Vagina (tissue), 2 donors: Measurements from ENCODE around the gene USP12. TPM values are rescaled to one million over a fixed set of nuclear protein-coding genes. Genes with fewer than 3 reads are reported as not detected.

Source experiments
- DNase-seq, 2 donors: peaks; one replicate each; pipeline ENCODE4 v3.0.0-alpha.2; 2017; ENCODE audit errors: extremely low spot score in 2 of 2
- H3K27ac ChIP-seq: fragments of 200-600 bp; sonication (generic); one replicate; pipeline ENCODE4 v1.5.1; 2019
- H3K27me3 ChIP-seq: fragments of 200-600 bp; sonication (generic); one replicate; pipeline ENCODE4 v1.5.1; 2019
- H3K36me3 ChIP-seq, 2 donors: fragments of 200-600 bp; sonication (generic); one replicate each; pipeline ENCODE4 v1.5.1; 2017 to 2019
- H3K4me1 ChIP-seq: fragments of 200-600 bp; sonication (generic); one replicate; pipeline ENCODE4 v1.5.1; 2019
- H3K4me3 ChIP-seq, 2 donors: fragments of 200-600 bp; sonication (generic); 1 replicate in 1 of 2; 2 replicates in 1 of 2; pipeline ENCODE4 v1.5.1; 2016 to 2019
- H3K9me3 ChIP-seq: fragments of 200-600 bp; sonication (generic); one replicate; pipeline ENCODE4 v1.5.1; 2019
- CTCF ChIP-seq, 3 experiments: fragments of 450-650 bp in 2 of 3; fragments of 200-600 bp in 1 of 3; sonication (generic) in 1 of 3; IDR thresholded peaks; one replicate each; pipeline ENCODE4 v1.5.1; 2017 to 2019; ENCODE audit warnings: antibody characterized with exemption in 3 of 3, mild to moderate bottlenecking in 2 of 3, moderate library complexity in 2 of 3
- POLR2A ChIP-seq, 2 donors: fragments of 450-650 bp; IDR thresholded peaks; one replicate each; pipeline ENCODE4 v1.6.1; 2017; ENCODE audit warnings: antibody characterized with exemption in 2 of 2, mild to moderate bottlenecking in 2 of 2, moderate library complexity in 2 of 2
- POLR2AphosphoS5 ChIP-seq, 2 donors: sonication (generic); formaldehyde crosslinking; IDR thresholded peaks; one replicate each; pipeline ENCODE4 v1.9.0; 2017; ENCODE audit warnings: antibody characterized with exemption in 2 of 2, mild to moderate bottlenecking in 2 of 2, low read depth in 1 of 2; ENCODE audit not compliant: insufficient read depth in 1 of 2
- intact Hi-C: fragments of 100-400 bp; cut with DNase I; formaldehyde crosslinking; loops from one replicate; pipeline ENCODE4 v1.15.1; 2023
- total RNA-seq: library from RNA; depleted of rRNA; stranded (reverse); fragments of >200 nt; gene quantifications from one replicate; pipeline ENCODE4 v1.2.3, GENCODE V29; 2016

The USP12 gene
- total RNA-seq, 1 donor from 2014 or later = 20.9 TPM

- Histone ChIP-seq H3K27me3 (no peaks in the 10 kb centered on the region), H3K36me3 (peaks cover 0 to 11% of the 10 kb centered on the region in 2 donors), H3K4me3 (no peak overlapping the region), H3K27ac (no peak overlapping the region), H3K4me1 (no peaks in the 10 kb centered on the region), H3K9me3 (no peaks in the 10 kb centered on the region)
- no peak for DNase-seq
- TF ChIP-seq CTCF (IDR thresholded peaks at IDR 0.05) = no peak
- no peak for TF ChIP-seq POLR2AphosphoS5 (IDR thresholded peaks at IDR 0.05; ENCODE audit: insufficient read depth in 1 of 2, low read depth in 1 of 2)
- no peak for TF ChIP-seq POLR2A (IDR thresholded peaks at IDR 0.05)
- intact Hi-C loops = no loop called here
Measured at GRCh38 chr13:27104606-27105005, 67.0 kb downstream of the USP12 start.

GRCh38 chr13:27101847-27102246 lies 69.8 kb downstream of the USP12 start:
- no peaks in the 10 kb centered on the region for H3K9me3 ChIP-seq
- peaks cover 0 to 11% of the 10 kb centered on the region in 2 donors for H3K36me3 ChIP-seq
- no peak overlapping the region for H3K4me3 ChIP-seq
- H3K27ac ChIP-seq = no peak overlapping the region
- TF ChIP-seq CTCF (IDR thresholded peaks at IDR 0.05) (no peak), POLR2A (IDR thresholded peaks at IDR 0.05) (no peak), POLR2AphosphoS5 (IDR thresholded peaks at IDR 0.05; ENCODE audit: insufficient read depth in 1 of 2, low read depth in 1 of 2) (no peak)
- no peaks in the 10 kb centered on the region for H3K4me1 ChIP-seq
- no peaks in the 10 kb centered on the region for H3K27me3 ChIP-seq
- intact Hi-C loops = no loop called here
- no peak for DNase-seq

GRCh38 chr13:27101289-27101688 lies 70.3 kb downstream of the USP12 start:
- intact Hi-C loops = no loop called here

GRCh38 chr13:27097691-27098090 lies 73.9 kb downstream of the USP12 start:
- DNase-seq = no peak
- TF ChIP-seq CTCF (IDR thresholded peaks at IDR 0.05) (no peak), POLR2AphosphoS5 (IDR thresholded peaks at IDR 0.05; ENCODE audit: insufficient read depth in 1 of 2, low read depth in 1 of 2) (no peak), POLR2A (IDR thresholded peaks at IDR 0.05) (no peak)
- H3K4me1 ChIP-seq = no peaks in the 10 kb centered on the region
- H3K4me3 ChIP-seq = no peak overlapping the region
- no peaks in the 10 kb centered on the region for H3K9me3 ChIP-seq
- no peaks in the 10 kb centered on the region for H3K27me3 ChIP-seq
- intact Hi-C loops = no loop called here
- H3K27ac ChIP-seq = no peak overlapping the region
- no peaks in the 10 kb centered on the region for H3K36me3 ChIP-seq

More at GRCh38 chr13:27101289-27101688, 70.3 kb downstream of the USP12 start:
- H3K9me3 ChIP-seq = no peaks in the 10 kb centered on the region
- TF ChIP-seq POLR2AphosphoS5 (IDR thresholded peaks at IDR 0.05; ENCODE audit: insufficient read depth in 1 of 2, low read depth in 1 of 2) (no peak), CTCF (IDR thresholded peaks at IDR 0.05) (no peak), POLR2A (IDR thresholded peaks at IDR 0.05) (no peak)
- no peaks in the 10 kb centered on the region for H3K27me3 ChIP-seq
- H3K36me3 ChIP-seq = peaks cover 0 to 11% of the 10 kb centered on the region in 2 donors
- H3K27ac ChIP-seq = no peak overlapping the region
- no peak for DNase-seq
- H3K4me1 ChIP-seq = no peaks in the 10 kb centered on the region
- H3K4me3 ChIP-seq = no peak overlapping the region

GRCh38 chr13:27091451-27091850 lies 80.2 kb downstream of the USP12 start:
- Histone ChIP-seq H3K4me3 (no peak overlapping the region), H3K4me1 (no peaks in the 10 kb centered on the region), H3K27ac (no peak overlapping the region), H3K36me3 (no peaks in the 10 kb centered on the region), H3K9me3 (no peaks in the 10 kb centered on the region), H3K27me3 (no peaks in the 10 kb centered on the region)
- intact Hi-C loops = no loop called here
- TF ChIP-seq POLR2AphosphoS5 (IDR thresholded peaks at IDR 0.05; ENCODE audit: insufficient read depth in 1 of 2, low read depth in 1 of 2) (no peak), CTCF (IDR thresholded peaks at IDR 0.05) (no peak), POLR2A (IDR thresholded peaks at IDR 0.05) (no peak)
- DNase-seq = no peak
